Stimulated activated CD8-positive, alpha-beta memory T cell treated with anti-CD3 and anti-CD28 coated beads, Interleukin-12 subunit alpha, Interleukin-12 subunit beta, amount 100 ng/mL, for 24 hours (primary cell): ENCODE data around the gene ZMYND10.
A peak's percentile ranks its signal among the peaks of the same experiment; 100 is the strongest.

Experiments
- DNase-seq: peaks from one replicate; pipeline ENCODE4 v3.0.0-alpha.2; 2020; ENCODE audit errors: extremely low read depth

Gene ZMYND10

DNA sequence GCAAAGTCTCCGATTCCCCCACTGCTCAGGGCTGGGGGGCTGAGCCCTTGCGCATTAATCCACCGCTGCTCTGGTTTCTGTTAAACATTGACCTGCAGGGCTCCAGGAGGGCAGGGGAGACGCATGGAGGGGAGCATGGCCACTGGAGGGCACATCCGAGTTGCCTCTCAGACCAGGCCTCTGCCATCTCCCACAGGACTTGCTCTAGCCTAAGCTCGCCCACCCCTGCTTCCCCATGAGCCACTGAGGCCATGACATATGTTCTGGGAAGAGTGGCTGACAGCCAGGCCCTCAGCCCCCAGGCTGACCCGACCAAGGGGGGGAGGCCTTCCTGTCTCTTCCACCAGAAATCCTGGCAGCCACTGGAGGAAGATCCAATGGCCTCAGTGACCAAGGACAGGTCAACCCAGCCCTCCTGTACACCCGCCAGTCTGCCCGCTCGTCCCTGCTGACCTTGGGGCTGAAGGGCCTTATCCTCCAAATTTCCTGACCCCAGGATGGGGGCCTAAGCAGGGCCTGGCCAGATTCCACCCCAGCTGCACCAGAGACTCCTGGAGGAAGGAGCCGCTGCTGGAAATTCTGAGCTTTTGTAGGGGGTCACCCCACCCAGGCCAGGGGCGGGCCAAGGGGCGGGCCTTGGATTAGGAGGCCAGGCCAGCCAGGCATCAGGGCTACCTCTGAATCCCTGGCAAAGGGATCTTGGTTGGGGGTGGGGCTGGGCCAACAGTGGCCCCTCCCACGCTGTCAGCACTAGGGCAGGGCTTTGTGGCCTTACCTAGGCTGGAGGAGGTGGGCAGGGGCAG, 42.3 kb downstream of the ZMYND10 start, which contains the start of gene HYAL1:
HYAL1 (minus strand) TSS at position 562 of the 803 bp plus-strand sequence. CDS start 618 bp downstream, outside the sequence.
- no peak for DNase-seq

DNA sequence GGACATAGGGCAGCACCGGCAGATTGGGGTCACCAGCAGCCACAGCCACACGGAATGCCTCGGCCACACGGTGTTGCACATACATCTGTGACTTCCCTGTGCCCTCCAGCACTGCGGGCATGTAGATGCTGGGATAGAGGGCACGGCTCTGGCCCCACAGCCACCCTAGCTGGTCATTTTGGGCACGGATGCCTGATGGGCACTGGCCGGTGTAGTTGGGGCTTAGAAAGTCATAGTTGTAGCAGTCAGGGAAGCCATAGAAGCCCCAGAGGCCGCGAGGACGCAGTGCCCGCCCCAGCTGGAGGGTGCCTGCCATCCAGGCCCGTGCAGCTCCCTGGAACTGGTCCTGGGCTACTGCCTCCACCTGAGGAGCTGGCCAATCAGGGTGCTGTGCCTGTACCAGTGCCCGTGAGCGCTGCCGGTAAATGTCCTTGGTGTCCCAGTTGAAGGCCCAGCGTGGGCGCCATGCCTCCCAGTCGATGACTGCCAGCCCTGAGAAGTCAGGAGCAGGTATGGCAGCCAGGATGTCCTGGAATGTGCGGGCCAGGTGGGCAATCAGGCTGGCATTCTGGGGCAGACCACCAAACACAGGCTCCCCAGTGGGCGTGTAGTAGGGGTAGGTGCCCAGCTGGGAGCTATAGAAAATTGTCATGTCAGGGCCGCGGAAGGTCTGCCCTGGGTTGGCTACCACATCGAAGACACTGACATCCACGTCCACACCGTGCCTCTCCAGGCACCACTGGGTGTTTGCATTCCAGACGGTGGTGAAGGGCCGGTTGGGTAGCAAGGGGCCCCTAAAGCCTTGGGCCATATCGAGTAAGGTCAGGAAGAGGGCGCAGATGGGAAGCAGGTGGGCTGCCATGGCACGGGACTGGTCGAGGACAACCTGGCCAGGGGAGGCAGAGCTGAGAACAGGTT, 43.2 kb downstream of the ZMYND10 start:
- DNase-seq, result no peak

DNA sequence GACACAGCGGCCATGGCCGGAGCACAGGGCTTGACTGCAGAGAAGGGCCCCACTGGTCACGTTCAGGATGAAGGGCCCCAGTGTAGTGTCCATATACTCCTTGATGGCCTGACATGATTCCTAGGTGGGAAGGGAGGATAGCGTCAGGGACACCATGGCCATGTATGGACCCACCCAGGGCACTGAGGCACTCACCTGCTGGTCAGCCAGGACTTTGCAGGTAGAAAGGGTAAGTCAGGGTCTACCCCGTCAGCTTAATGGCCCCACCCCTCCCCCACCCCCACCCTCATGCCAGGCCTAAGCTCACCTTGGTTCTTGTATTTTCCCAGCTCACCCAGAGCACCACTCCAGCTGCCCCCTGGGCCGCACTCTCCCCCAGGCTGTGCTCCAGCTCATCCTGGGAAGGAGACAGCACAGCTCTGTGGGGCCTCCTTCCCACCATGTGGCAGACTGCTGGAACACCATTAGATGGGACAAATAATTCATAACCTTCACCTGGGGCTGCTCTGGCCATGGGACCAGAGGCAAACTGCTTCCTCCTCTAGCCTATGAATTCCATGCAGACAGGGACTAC, 44.8 kb downstream of the ZMYND10 start:
- no peak for DNase-seq

DNA sequence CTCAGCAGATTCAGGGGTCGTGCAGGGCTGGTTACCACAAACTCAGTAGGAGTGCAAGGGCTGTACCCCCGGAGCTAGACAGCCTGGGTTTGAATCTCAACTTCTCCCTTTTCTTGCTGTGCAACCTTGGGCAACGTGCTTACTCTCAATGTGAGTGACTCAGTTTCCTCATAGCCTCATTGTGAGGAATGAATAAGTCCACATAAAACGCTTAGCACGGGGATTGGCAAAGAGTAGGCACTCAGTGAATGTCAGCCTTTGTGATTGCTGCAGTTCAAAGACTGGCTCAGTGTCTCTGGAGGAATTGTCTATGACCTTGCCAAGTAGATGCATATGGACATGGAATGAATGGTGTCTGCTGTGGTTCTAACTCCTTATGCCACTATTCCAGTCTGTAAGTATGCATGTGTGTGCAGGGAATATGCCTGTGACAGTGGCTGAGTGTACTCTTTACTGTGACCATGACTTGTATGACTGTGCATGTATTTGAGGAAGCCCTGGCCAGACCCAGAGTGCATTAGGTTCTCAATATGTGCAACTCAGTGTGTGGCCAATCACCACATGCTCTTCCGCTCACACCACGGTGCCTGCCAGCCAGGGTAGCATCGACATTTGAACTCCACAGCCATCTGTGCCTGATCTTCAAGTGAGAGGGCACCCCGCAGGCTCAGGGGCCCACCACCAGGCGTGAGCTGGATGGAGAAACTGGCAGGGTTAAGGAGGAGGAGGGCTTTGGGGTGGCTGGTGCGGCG, 45.4 kb downstream of the ZMYND10 start:
- no peak for DNase-seq

DNA sequence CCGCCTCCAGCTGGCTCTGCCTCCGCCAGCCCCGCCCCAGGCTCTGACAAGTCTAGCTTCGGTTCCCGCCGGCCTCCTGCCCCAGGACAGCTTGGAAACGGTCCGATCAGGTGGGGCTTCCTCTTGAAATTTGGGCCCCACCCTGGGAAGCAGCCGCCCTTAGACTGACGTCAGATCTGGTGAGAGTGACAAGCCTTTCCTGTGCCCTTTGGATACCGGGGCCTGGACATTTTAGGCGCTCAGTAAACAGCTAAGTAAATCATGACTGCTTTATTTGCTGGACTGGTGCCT, 45.9 kb downstream of the ZMYND10 start:
- DNase-seq, result no peak

DNA sequence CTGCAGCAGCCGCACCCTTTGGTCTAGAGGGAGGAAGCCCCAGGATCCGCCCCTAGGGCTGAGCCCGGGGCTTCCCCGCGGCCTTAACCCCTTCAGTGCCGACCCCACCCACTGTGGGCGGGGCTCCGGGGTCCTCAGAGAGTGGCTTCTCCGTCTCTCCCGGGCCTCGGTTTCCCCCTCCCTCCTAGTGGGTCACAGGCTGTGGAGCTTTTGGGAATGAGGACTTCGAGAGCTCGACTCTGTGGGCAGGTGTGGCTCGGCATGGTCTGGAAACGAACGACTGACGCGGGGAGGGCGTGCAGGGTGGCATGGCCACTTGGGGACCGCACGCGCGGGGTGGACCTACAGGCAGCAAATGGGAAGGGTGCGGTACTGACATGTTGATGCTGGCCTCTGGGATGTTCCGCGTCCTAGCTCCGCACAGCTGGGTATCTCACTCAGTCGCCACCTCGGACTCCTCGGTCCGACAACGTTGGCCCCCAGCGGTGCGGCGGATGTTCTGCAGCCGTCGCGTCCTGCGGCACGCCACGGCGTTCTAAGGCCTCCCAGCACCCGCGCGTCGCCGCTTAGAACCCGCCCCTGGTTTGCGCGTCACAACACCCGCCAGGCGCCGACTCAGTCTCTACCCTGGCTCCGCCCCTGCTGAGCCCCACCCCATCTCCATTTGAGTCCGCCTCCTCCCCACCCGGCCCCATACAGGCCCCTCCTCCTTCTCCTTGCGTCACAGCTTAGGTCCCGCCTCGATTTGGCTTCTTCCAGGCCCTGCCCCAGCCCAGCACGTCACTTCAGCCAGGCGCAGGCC, 46.5 kb downstream of the ZMYND10 start, which contains the start of the genes HYAL3 and NAA80:
HYAL3 (minus strand) TSS at position 570 of the 802 bp plus-strand sequence. CDS start 3,803 bp downstream, outside the sequence.
NAA80 (minus strand) TSS at position 570 of the 802 bp plus-strand sequence. CDS start 1,942 bp downstream, outside the sequence.
- DNase-seq, result peak; percentile 95

DNA sequence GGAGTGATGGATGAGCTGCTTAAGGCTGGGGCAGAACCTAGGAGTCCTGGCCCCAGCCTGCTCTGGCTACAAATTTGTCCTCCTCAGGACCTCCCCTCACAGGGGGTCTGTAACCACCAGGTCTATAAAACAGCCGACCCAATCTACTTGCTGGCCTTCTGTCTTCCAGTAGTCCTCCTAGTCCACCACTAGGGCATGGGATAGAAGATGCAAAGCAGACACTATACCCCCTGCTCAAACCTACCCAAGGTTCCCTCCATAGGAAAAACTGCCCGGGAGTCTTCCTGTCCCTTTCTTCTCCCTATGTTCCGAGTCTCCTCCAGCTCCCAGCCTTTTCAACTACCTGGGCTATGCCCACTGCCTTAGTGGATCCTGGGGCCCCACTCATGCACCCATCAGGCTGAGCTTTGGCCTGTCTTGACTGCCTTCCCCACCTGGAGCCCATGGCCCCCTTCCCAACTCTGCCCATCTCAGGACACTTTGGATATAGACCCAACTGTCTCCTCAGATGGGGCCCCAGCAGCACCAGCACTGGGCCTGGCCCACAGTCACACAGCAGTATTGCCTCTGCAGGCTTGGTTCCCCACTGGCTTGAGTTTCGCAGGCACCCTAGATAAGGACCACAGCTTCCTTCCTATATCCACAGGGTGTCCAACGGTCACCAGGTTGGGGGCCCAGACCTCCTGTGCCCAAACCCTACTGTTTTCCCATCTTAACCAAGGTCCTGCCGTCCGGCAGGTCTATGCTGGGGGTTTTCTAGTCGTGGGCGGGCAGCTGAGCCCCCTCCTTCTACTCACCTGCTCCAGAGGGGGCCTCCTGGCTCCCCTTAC, 47.4 kb downstream of the ZMYND10 start:
- no peak for DNase-seq

DNA sequence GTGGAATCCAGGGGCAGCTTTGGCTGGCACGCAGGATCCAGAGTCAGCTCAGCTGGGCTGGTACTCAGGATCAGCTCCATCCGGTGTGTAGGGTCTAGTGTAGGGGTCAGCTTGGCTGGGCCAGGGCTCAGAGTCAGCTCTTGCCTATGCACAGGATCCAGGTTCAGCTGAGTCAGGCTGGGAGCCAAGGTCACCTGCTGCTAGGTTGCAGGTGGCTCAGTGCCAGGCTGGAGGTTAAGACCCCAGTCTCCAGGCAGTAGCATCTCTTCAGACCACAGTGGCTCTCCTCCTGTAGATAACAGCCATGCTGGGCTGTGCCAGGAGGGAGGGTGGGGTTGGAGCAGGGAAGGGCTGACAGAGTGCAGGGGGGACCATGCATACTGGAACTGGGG, 48.2 kb downstream of the ZMYND10 start:
- no peak for DNase-seq

DNA sequence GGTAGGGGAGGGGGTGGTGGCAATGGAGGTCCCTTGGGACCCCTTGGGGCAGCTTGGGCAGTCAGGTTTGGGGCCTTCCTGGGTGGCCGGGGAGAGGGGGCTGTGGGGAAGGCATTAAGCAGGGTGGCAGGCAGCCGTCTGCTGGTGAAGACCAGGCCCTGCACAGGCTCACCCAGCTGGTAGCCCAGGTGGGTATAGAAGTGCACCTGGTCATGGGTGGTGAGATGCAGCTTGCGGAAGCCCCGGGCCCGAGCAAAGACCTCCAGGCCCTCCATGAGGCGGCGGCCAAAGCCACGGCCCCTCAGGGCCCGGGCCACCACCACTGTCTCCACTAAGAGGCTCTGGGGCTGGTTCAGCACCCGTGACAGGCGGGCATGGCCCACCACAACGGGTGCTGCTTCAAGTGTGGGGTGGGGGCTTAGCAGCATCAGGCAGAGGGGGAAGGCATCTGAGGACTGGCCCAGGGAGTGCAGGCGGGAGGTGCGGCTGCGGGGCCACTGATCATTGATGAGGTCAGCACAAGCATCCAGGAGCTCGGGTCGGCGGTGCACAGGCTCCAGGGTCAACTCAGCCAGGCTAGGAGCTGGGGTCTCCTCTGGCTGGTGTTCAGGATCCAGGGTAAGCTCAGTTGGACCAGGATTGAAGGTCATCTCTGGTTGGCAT, 48.7 kb downstream of the ZMYND10 start:
- no peak for DNase-seq

DNA sequence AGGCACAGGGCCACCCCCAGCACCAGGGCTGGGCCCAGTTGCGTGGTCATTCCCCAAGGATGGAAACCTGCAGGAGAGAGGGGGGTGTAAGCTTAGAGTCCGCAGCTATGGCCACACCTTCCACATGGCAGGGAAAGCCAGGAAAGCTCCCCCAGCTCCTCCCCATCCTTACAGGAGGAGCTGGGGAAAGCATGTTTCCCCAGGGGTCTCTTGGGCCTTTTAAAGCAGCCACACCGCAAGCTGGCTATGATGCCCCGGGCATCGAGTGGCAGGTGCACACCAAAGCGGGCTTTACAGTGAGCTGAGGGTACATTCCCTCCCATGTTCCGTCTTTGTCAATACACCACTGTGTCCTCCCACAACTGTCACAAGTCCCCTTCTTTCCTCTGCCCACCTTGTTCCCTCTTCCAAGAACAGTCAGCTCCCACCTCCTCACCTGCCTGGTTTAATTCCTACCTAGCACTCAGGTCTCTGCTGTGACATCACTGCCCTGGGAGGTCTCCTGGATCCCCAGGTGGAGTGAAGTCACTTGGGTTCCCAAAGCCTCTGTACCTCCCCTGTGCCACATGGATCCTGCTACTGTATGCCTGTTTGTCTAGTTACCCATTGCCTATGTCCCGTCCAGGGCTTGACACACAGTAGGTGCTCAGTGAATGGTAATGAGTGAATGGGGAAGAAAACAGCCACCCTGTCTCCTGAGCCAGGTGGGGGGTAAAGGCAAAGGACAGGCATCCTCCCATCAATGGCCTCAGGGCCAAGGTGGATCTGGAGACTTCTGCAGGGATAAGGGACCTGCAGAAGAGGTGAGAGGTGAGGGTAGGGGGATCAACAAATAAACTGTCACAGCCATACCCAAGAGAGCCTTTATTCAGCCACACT, 49.7 kb downstream of the ZMYND10 start:
- no peak for DNase-seq

DNA sequence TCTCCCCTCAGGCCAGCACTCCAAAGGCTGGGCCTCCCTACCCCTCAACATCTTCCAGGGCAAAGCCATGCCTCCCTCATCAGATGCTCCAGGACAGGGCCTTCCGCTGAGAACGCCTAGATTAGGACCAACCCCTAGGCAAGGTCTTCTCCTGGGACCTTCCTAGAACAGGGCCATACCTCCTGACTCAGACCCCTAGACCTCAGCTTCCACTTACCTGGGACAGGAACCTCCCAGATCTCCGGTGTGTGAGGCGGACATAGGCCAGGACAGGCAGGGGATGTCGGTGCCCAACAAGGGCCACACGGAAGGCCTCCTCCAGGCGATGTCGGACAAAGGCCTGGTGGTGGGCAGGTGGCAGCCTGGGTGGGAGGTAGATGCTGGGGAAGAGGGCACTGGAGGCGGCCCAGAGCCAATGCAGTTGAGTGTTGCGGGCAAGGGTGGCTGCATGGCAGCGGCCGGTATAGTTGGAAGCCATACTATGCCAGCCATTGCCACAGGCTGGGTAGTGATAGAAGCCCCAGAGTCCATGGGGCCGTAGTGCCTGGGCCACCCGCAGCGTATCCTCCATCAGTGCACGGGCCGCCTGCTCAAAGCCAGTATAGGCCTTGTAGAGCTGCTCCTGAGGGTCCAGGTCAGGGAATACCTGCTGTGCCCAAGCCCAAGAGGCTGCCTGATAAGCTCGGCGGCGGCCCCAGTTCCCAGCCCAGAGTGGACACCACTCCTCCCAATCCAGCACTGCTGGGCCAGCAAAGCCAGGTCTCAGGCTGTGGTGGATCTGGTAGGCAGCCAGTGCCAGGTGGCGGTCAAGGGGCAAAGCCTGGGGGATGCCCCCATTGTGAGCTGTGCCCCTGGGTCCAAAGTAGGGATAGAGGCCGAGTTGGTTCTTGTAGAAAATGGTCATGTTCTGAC, 50.8 kb downstream of the ZMYND10 start:
- no peak for DNase-seq

DNA sequence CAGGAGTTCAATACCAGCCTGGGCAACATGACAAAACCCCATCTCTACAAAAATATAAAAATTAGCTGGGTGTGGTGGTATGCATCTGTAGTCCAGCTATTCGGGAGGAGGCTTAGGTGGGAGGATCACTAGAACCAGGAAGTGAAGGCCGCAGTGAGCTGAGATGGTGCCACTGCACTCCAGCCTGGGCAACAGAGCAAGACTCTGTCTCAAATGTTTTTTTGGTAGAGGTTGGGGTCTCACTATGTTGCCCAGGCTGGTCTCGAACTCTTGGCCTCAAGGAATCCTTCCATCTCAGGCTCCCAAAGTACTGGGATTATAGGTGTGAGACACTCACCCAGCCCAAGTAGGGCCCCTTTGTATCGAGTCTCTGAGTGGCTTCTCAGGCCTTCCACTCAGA, 51.4 kb downstream of the ZMYND10 start:
- no peak for DNase-seq

DNA sequence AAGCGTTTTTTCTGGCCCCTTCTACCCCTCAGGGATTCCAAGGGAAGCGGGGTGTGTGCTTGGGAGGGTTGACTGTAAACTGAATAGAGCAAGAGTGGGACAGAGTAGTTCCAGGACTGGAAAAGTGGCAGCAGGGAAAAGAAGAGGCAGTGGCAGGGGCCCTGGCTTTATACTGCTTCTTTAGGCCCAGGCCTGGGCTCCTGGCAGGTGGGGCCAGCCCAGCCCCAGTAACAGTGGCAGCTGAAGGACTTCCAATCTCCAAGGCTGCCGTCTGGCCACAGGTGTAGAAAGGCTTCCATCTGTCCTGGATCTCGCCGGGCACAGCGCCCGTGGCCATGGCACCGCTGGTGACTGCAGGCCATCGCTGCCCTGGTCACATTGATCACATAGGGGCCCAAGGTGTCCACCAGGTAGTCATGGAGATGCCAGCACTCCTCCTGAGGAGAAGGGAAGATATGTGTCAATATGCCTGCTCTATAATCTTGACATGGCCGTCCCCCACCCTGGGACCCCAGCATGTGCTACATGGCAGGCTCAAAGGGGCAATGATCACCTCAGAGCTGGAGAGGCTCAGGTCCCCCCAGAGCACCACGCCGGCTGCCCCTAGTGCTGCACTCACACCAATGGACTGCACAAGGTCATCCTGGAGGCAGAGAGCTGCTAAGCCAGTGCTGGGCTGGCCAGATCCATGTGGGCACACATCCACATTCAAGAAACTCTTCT, 52.3 kb downstream of the ZMYND10 start:
- DNase-seq, result no peak

DNA sequence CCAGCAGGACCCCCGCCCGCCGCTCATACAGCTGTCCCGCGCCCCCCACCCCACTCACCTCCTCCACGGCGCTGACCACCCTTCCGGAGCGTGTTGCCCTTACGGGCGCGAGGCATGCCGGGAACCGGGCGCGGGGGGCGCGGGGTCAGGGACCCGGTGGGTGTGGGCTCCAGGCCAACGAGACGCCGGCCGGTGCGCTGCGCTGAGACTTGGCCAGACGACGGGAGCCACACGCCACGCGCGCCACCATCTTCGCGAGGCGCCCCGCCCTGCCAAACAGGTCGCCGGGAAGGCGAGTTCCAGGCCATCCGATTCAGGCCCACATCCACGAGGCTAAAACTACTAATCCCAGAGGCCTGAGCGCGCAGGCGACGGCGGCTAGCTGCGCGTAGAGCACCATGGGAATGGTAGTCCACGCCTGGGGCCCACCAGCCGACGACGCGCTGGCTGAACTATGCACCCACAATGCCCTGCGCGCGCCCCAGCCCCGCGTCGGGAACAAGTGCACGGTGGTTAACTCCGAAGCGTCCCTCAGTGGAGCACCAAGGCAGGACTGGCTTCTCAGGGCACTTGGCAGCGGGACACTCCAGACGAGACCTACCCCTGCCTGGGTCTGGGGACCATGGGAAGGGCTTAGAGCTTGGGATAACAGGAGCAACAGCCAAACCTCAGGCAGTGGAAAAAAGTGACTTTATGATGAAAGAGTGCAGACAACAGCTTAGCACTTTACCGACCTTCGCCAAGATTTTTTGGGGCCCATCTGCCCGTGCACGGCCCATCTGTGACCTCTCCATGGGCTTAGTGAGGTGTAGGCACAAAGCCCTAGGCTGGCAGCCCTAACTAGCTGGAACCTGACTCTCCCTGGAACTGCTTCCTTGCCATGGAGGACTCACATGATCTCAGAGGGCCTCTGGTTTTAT, 53.1 kb downstream of the ZMYND10 start, which contains the start of gene IFRD2:
IFRD2 (minus strand) TSS at position 271 of the 920 bp plus-strand sequence; CDS start at position 116, 155 bp downstream.
- peak; percentile 87 for DNase-seq
